DOHH2 (cell line): Measurements from ENCODE around the gene KCNJ12.

Source experiments
- H3F3A ChIP-seq: fragments of 200-600 bp; sonication (generic), shearing (Covaris generic); 2 replicates; pipeline ENCODE4 v1.6.0; 2016; ENCODE audit warnings: antibody characterized with exemption, mild to moderate bottlenecking; ENCODE audit not compliant: control insufficient read depth, insufficient read depth
- H3K27ac ChIP-seq: fragments of 200-600 bp; sonication (generic); 2 replicates; pipeline ENCODE4 v1.5.1; 2014; ENCODE audit warnings: low read depth, mild to moderate bottlenecking, low read length, moderate library complexity
- H3K27me3 ChIP-seq: fragments of 200-600 bp; sonication (generic); 2 replicates; pipeline ENCODE4 v1.6.1; 2014; ENCODE audit warnings: mild to moderate bottlenecking, low read length, mixed read lengths; ENCODE audit not compliant: control insufficient read depth
- H3K36me3 ChIP-seq: fragments of 200-600 bp; sonication (generic); 2 replicates; pipeline ENCODE4 v1.6.1; 2014; ENCODE audit warnings: mild to moderate bottlenecking, low read length, moderate library complexity, mixed read lengths; ENCODE audit not compliant: control insufficient read depth
- H3K4me1 ChIP-seq: fragments of 200-600 bp; sonication (generic); 2 replicates; pipeline ENCODE4 v1.6.1; 2014; ENCODE audit warnings: mild to moderate bottlenecking, low read length, mixed read lengths; ENCODE audit not compliant: control insufficient read depth
- H3K4me2 ChIP-seq: fragments of 200-600 bp; sonication (generic); 2 replicates; pipeline ENCODE4 v1.6.0; 2014; ENCODE audit warnings: mild to moderate bottlenecking, low read length, moderate library complexity
- H3K4me3 ChIP-seq: fragments of 200-600 bp; sonication (generic); 2 replicates; pipeline ENCODE4 v1.5.1; 2014; ENCODE audit warnings: mild to moderate bottlenecking, low read length, mixed read lengths
- H3K79me2 ChIP-seq: fragments of 200-600 bp; sonication (generic); 2 replicates; pipeline ENCODE4 v1.6.1; 2014; ENCODE audit warnings: mild to moderate bottlenecking, low read length, mixed read lengths; ENCODE audit not compliant: control insufficient read depth
- H3K9me2 ChIP-seq: fragments of 200-600 bp; sonication (generic); replicated peaks from 2 replicates; pipeline ENCODE4 v1.6.1; 2014; ENCODE audit warnings: mild to moderate bottlenecking, low read length, mixed read lengths; ENCODE audit not compliant: control insufficient read depth
- H3K9me3 ChIP-seq: fragments of 200-600 bp; sonication (generic); 2 replicates; pipeline ENCODE4 v1.6.1; 2014; ENCODE audit warnings: antibody characterized with exemption, low read length, mixed read lengths; ENCODE audit not compliant: control insufficient read depth, insufficient read depth
- H4K20me1 ChIP-seq: fragments of 200-600 bp; sonication (generic); 2 replicates; pipeline ENCODE4 v1.6.0; 2014; ENCODE audit warnings: low read depth, mild to moderate bottlenecking, antibody characterized with exemption, low read length, moderate library complexity; ENCODE audit not compliant: control insufficient read depth, insufficient read depth
- CTCF ChIP-seq: fragments of 200-600 bp; sonication (generic); IDR thresholded peaks from one replicate; pipeline ENCODE4 v1.5.1; 2014; ENCODE audit warnings: antibody characterized with exemption, mild to moderate bottlenecking, low read depth, low read length; ENCODE audit not compliant: poor library complexity, severe bottlenecking
- EZH2phosphoT487 ChIP-seq: fragments of 200-600 bp; sonication (generic); IDR thresholded peaks from 2 replicates; pipeline ENCODE4 v1.6.1; 2017; ENCODE audit warnings: borderline replicate concordance, mild to moderate bottlenecking, antibody characterized with exemption, low read length, moderate library complexity, mixed read lengths

KCNJ12 gene

GRCh38 chr17:21353326-21354010, 22.7 kb upstream of the KCNJ12 start:
- Histone ChIP-seq H3K4me2 (no peak overlapping the region), H3K9me2 (no peaks in the 10 kb centered on the region), H3K4me1 (peaks cover 11% of the 10 kb centered on the region), H3K9me3 (no peaks in the 10 kb centered on the region), H3K36me3 (no peaks in the 10 kb centered on the region), H4K20me1 (no peaks in the 10 kb centered on the region), H3F3A (no peaks in the 10 kb centered on the region), H3K79me2 (no peaks in the 10 kb centered on the region), H3K27me3 (0 out of 2 replicates have a peak, but pooled peaks cover 2% of the 10 kb centered on the region), H3K4me3 (no peak overlapping the region), H3K27ac (no peak overlapping the region)
- TF ChIP-seq EZH2phosphoT487 (no peak), CTCF (no peak)

GRCh38 chr17:21354796-21355385, 21.3 kb upstream of the KCNJ12 start:
- Histone ChIP-seq H3K36me3 (no peaks in the 10 kb centered on the region), H4K20me1 (no peaks in the 10 kb centered on the region), H3K27ac (no peak overlapping the region), H3F3A (no peaks in the 10 kb centered on the region), H3K27me3 (peaks cover 9% of the 10 kb centered on the region; the same call in 1 of the 2 replicates), H3K4me2 (no peak overlapping the region), H3K9me3 (no peaks in the 10 kb centered on the region), H3K4me3 (no peak overlapping the region), H3K79me2 (no peaks in the 10 kb centered on the region), H3K4me1 (peaks cover 5% of the 10 kb centered on the region), H3K9me2 (no peaks in the 10 kb centered on the region)
- TF ChIP-seq CTCF (no peak), EZH2phosphoT487 (no peak)

GRCh38 chr17:21355586-21355985, 20.6 kb upstream of the KCNJ12 start:
- no peak for TF ChIP-seq EZH2phosphoT487
- TF ChIP-seq CTCF, result no peak
- Histone ChIP-seq H3K36me3 (no peaks in the 10 kb centered on the region), H3K4me3 (no peak overlapping the region), H3K4me1 (peaks cover 4% of the 10 kb centered on the region; the same call in 1 of the 2 replicates), H3K4me2 (no peak overlapping the region), H3K79me2 (no peaks in the 10 kb centered on the region), H3K27ac (no peak overlapping the region), H3F3A (no peaks in the 10 kb centered on the region), H3K9me2 (no peaks in the 10 kb centered on the region), H3K9me3 (no peaks in the 10 kb centered on the region), H4K20me1 (no peaks in the 10 kb centered on the region), H3K27me3 (peaks cover 9% of the 10 kb centered on the region; the same call in 1 of the 2 replicates)
